HG03432 (cell line): ENCODE data around the gene CFAP251.
"Not testable (repeated sequence)": the region's sequence is repeated elsewhere in the genome, so short reads cannot be mapped to it uniquely, and the experiment has no call there.

ENCODE experiments used
- ATAC-seq: cut with Tn5 transposase; IDR thresholded peaks from one replicate; pipeline ENCODE4 v1.9.1; 2021; ENCODE audit warnings: mild to moderate bottlenecking, moderate library complexity; ENCODE audit not compliant: unreplicated experiment

Gene CFAP251, protein sequence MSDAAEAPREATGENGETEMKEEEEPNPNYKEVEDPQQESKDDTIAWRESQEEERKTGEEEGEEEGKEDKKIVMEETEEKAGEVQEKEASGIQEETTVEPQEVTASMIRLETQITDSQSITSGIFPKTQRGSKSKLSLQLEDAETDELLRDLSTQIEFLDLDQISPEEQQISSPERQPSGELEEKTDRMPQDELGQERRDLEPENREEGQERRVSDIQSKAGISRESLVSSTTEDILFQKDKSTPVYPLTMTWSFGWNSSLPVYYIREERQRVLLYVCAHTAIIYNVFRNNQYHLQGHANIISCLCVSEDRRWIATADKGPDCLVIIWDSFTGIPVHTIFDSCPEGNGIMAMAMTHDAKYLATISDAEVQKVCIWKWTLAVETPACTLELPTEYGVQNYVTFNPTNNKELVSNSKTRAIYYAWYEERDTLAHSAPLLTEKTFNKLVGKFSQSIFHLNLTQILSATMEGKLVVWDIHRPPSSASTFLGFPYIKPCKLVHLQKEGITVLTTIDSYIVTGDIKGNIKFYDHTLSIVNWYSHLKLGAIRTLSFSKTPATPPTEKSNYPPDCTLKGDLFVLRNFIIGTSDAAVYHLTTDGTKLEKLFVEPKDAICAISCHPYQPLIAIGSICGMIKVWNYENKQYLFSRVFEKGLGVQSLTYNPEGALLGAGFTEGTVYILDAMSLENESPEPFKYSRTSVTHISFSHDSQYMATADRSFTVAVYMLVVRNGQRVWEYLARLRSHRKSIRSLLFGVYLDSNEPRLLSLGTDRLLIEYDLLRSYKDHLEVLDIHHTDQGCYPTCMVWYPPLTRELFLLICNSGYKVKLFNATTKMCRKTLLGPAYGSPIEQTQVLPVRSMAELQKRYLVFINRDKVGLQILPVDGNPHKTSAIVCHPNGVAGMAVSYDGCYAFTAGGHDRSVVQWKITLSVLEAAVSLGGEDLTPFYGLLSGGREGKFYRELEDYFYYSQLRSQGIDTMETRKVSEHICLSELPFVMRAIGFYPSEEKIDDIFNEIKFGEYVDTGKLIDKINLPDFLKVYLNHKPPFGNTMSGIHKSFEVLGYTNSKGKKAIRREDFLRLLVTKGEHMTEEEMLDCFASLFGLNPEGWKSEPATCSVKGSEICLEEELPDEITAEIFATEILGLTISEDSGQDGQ

DNA sequence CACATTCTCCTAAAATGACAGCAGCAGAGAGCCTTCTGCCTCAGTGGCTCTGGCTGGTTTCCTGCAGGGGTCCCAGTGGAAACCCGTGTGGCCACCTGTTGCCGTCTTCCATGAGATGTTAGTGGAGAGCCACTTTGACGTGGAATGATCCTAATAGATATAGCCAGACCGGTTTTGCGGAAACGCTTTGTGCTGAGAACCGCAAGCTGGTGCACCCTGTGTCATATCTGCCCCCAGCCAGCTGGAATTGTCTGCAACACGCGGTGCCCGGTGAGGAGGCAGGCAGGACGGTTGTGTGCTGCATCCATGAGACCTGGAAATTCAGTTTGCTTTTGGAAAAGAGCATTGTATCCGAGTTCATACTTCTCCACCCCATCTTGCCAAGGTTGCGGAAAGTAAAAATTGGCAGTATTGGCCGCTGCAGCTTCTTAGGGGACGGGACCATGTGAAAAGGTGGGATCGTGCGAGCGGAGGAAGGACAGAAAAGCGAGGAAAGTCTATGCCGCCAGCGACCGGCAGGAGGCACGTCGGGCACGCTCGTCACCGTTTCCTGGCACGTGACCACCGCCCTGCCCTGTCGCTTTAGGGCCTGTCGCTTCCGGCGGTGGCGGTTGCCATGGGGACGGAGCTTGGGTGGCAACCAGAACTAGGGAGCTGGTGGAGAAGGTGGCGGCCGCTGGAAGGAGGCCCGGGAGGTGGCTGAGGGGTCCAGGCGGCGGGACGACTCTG is at the start of gene CFAP251:
CFAP251 (plus strand) TSS at position 643 of the 729 bp plus-strand sequence. CDS start 2,714 bp downstream, outside the sequence.
- peak; percentile 97 for ATAC-seq

DNA sequence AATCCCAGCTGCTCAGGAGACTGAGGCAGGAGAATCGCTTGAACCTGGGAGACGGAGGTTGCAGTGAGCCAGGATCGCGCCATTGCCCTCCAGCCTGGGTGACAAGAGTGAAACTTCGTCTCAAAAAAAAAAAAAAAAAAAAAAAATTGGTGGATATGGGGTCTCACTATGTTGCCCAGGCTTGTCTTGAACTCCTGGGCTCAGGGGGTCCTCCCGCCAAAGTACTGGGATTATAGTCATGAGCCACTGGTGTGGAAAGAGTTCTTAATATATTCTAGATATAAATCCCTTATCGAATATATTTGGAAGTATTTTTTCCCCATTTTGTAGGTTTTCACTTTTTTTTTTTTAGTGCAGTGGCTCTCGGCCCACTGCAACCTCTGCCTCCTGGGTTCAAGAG is 49.2 kb upstream of the CFAP251 start:
- not testable (repeated sequence) for ATAC-seq

DNA sequence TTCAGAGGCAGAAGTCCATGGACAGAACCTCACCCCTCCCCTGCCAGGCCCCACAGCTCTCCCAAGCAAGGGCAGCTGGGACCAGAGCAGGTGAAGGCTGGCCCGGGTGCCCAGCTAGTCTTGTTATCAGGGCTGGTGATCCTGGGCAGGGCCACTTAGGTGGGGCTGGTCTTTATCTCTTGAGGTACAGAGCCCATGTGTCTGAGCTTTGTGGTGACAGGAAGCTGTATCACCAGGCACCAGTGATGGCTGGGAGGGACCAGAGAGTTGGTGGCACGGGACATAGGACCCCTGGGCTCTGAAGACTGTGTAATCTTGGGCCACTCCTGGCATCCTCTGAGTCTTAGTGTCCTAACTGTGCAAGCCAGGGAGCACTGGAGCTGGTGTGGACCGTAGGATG is 46.9 kb upstream of the CFAP251 start:
- no peak for ATAC-seq

DNA sequence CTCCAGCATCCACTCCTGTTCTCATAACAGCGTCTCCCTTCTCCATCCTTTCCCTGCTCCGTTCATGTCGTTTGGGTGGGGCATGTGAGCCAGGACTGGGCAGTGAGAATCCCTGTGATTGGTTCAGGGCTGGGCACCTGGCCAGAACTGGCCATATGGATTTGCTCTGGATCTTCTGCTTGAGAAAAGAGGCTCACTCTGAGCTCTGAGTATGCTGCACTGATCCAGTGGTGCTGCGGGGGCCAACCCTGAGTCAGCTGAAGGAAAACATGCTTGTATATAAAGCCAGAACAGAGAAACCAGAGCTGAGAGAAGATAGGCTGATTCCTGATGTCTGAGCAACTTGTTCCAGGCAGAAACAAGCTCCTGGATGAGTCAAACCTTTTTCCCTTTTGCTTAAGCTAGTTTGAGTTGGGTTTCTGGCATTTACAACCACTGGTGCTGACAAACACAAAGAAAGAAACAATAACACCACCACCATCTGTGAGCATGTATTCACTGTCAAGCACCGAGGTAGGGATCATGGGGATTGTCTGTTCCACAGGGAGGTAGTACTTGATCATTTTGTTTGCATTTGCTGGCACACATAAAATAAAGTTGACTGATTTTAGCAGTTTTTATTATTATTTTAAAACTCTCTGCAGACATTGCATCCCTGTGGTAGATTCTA is 45.7 kb upstream of the CFAP251 start:
- ATAC-seq = no peak

DNA sequence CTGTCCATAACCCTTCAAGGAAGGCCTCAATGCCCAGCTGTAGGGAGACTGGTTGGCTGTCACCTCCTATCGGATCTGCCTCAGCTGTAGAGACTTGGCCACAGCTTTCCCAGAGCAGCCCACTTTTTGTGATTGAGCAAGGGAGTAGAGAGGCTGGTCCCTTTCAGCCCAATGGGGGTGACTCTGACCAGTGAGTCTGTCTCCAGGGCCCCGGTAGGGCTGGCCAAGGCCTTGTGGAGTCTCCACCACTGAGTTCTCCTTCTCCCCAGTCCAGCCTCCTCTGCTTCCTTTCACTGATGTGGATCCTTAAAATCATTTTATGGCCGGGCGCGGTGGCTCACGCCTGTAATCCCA is 45.2 kb upstream of the CFAP251 start:
- ATAC-seq = no peak

DNA sequence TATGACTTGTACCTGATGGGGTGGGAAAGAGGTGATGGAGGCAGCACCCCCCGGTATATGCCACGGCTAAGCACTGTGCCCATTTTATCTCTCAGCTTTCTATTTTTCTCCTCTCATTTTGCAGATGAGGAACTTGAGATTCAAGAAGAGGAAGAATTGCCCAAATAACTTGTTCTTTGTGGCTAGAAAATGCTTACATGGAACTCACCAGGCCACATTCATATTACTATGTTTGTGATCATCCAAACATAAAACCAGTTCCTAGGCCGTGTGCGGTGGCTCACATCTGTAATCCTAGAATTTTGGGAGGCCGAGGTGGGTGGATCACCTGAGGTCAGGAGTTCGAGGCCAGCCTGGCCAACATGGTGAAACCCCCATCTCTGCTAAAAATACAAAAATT is 44.3 kb upstream of the CFAP251 start:
- no peak for ATAC-seq

DNA sequence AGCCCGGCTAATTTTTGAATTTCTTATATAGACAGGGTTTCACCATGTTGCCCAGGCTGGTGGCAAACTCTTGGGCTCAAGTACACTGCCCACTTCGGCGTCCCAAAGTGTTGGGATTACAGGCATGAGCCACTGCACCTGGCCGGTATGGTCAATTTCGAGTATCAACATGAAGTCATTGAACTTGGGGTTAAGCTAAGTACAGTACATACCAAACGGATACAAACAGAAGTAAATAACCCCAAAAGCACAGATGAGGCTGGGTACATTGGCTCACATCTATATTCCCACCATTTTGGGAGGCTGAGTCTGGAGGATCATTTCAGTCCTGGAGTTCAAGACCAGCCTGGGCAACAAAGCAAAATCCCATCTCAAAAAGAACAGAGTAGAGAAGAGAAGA is 42.8 kb upstream of the CFAP251 start:
- no peak for ATAC-seq

DNA sequence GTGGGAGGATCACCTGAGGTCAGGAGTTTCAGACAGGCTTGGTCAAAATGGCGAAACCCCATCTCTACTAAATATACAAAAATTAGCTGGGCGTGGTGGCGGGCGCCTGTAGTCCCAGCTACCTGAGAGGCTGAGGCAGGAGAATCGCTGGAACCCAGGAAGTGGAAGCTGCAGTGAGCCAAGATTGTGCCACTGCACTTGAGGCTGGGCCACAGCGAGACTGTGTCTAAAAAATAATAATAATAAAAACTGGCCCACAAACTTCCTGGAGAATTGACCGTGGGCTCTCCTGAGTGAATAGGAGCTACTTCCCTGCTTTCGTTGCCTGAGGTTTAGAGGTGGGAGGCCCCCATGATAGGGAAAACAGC is 42.3 kb upstream of the CFAP251 start:
- ATAC-seq = not testable (repeated sequence)

DNA sequence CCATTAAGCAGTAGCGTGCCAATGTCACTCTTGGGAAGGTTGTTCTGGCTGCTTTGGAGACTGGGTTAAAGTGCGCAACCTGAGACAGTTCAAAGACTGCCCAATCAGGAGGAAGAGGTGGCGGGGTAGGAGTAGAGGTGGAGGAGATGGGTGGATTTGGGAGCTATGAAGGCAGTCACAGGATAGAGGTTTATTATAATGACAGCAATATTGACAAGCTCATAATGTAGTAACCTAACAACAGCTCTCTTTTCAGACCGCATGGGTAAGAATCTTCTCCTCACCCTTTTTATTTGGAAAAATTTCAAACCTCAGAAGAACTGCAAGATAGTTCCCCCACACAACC is 35.1 kb upstream of the CFAP251 start:
- ATAC-seq = no peak

DNA sequence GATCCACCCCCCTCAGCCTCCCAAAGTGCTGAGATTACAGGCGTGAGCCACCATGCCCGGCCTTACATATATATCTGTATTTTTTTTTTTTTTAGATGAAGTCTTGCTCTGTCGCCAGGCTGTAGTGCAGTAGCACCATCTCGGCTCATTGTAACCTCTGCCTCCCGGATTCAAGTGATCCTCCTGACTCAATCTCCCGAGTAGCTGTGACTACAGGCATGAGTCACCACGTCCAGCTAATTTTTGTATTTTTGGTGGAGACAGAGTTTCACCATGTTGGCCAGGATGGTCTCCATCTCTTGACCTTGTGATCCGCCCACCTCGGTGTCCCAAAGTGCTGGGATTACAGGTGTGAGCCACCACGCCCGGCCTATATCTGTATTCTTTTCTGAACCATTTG is 33.3 kb upstream of the CFAP251 start:
- not testable (repeated sequence) for ATAC-seq

DNA sequence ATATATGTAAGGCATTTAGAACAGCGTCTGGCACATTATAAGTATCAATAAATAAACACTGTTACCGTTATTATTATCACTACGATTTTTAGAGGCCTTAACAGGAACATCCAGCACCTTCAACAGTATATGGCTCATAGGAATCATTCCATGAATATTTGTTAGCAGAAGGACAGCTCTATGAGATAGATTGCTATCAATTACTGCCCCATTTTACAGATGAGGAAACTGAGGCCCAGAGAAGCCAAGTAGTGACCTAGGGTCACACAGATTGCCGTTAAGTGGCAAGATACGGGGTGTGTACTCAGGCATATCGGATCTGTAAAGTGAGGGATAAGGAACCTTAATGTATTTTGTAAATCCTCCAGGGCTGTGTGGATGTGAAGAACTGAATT is 30.3 kb upstream of the CFAP251 start:
- no peak for ATAC-seq

DNA sequence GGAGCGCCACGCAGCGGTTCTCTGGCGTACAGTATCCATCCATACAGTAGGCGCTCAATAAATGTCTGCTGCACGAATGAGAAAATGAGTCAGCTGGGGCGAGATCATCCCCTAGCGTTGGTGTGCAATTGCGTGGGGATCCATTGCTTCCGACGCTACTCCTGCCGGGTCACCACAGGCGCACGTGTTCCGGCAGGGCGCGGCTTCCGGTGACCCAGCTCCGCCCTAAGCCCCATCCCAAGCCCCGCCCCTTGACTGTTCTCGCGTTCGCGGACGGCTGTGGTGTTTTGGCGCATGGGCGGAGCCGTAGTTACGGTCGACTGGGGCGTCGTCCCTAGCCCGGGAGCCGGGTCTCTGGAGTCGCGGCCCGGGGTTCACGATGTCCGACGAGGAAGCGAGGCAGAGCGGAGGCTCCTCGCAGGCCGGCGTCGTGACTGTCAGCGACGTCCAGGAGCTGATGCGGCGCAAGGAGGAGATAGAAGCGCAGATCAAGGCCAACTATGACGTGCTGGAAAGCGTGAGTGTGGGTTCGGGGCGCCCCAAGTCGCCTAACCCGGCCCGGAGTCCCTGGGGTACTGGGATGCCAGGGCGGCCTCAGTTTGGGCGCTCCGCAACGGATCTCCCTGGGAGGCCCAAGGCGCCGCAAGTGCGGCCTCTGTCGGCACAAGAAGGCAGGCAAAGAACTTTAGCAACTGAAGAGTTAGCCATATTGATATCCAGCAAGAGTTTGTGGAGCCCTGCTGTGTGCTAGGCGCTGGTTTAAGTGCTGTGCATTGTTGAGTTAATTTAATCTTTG is 29.7 kb upstream of the CFAP251 start, which contains the start of gene PSMD9:
PSMD9 (plus strand) TSS at position 313 of the 796 bp plus-strand sequence; CDS start at position 380, 67 bp downstream.
- peak; percentile 91 for ATAC-seq

DNA sequence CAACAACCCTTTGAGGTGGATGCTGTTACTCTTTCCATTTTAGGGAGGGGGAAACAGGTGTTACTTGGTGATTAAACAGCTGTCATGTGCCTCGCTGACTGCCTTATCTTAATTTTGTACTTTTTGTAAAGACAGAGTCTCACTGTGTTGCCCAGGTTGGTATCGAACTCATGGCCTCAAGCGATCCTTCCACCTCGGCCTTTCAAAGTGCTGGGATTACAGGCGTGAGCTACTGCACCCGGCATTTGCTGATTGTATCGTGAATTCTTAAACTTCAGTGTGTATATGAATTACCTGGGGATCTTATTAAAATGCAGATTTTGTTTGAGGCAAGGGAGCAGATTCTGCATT is 29.1 kb upstream of the CFAP251 start:
- ATAC-seq = no peak

DNA sequence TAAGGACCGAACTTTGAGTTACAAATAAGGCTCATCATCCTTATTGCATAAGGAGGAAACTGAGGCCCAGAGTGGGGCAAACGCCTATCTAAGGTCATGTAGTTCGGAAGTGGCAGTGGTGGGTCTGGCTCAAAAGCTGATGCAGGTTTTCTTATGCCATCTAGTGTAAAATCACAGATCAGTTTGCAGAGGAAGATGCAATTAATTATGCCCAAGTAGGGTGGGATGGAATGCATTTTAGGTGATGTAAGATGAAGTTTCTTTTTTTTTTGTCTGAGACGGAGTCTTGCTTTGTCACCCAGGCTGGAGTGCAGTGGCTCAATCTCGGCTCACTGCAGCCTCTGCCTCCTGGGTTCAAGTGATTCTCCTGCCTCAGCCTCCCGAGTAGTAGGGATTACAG is 28.7 kb upstream of the CFAP251 start:
- not testable (repeated sequence) for ATAC-seq

DNA sequence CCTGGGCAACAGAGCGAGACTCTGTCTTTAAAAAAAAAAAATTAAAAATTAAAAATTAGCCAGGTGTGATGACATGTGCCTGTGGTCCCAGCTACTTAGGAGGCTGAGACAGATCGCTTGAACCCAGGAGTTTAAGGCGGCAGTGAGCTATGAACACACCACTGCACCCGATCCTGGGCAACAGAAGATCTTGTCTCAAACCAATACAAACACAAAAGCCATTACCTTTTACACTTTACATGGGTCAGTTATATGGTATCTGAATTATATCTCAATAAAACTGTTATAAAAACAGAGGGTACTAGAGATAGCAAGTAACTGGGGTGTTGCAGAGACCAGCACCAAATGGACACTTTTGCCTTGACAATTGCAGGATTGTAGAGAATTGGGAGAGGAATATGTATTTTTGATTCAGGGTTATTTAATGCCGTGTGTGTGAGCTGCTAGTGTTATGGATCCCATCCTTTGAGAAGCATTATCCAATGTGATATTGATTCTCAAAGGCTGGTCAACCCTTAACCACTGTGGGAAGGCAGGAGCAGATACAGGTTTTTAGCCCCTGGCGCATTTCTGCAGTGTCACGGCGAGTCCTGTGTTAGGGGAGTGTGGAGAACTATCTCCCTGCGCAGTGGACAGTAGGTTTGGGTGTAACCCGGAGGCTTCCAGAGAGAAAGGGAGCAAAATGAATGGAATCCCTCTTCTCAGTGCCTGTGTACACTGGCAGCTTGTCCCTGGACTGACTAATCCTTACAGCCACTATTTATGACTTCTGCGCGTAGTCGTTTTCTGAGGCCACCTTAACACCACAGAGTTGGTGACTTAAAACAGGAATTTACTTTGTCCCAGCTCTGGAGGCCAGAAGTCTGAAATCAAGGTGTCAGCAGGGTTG is 25.5 kb upstream of the CFAP251 start:
- ATAC-seq = no peak

DNA sequence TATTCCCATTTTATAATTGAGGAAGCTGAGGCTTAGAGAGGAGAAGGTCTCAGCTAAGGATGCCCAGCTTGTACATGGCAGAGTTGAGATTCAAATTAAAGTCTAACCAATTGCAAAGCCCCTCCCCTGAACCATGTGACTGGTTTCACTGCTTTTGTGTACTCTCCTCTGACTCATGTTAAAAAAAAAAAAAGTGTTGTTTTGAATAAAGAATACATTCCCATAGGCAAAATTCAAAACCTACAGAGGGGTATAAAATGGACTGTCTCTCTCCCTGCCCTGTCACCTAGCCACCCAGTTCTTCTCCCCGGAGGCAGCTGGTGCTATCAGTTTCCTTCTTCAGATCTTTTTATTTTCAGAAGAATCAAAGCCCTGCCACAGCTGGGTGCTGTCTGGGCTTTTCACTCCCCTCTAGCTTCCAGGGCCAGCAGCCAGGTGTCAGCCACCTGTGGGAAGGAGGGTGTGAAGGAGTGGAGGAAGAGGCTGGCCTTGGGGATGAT is 24.4 kb upstream of the CFAP251 start:
- no peak for ATAC-seq

DNA sequence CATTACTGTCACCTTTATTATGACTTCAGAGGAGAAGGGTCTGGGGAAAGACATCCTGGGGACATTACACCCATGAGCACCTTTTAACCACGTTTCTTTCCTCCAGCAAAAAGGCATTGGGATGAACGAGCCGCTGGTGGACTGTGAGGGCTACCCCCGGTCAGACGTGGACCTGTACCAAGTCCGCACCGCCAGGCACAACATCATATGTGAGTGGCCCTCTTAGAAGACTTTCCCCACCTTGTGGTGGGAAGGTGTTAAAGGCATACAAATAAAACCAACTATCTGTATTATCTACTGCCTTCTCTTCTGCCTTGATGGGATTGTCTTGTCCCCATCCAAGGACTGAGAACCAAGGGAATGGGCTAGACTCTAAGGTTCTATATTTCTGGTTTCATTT is 23.8 kb upstream of the CFAP251 start:
- no peak for ATAC-seq

DNA sequence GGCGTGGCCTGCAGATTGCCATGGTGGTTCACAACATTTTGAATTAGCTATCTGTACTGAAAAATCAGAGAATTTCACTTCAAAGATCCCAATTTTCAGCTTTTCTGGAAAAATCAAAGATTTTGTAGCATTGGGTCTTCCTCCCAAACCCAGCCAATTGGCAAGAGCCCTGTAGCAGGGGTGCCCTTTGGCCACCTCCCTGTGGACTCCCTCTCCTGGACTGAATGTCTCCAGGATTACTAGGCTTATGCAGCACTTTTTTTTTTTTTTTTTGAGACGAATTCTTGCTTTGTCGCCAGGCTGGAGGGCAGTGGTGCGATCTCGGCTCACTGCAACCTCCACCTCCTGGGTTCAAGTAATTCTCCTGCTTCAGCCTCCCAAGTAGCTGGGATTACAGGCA is 20.1 kb upstream of the CFAP251 start:
- ATAC-seq = no peak
